Stimulated activated CD4-positive, alpha-beta T cell treated with anti-CD3 and anti-CD28 coated beads, Interleukin-4, amount 100 ng/mL, for 48 hours (primary cell): ENCODE measurements around the gene TRIM44.

Source experiments
- DNase-seq, 2 donors: peaks; one replicate each; pipeline ENCODE4 v3.0.0-alpha.2; 2020; ENCODE audit warnings: low read depth in 2 of 2

Gene TRIM44

DNA sequence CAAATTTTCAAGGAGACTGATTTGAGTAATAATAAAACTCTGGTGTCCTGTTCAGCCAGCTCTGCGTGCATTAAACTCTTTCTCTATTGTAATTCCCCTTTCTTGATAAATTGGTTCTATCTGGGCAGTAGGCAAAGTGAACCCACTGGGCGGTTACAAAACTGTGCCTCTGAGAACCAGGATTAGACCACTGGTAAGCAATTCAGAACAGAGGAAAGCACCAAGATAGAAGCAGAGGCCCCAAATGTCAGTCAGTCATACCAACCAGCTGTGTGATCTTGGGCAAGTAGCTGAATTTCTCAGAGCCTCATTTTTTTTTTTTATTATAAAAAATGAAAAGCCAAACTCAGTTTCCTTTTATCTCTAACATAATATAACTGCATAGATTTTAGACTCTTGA is 54.9 kb downstream of the TRIM44 start:
- no peak for DNase-seq

DNA sequence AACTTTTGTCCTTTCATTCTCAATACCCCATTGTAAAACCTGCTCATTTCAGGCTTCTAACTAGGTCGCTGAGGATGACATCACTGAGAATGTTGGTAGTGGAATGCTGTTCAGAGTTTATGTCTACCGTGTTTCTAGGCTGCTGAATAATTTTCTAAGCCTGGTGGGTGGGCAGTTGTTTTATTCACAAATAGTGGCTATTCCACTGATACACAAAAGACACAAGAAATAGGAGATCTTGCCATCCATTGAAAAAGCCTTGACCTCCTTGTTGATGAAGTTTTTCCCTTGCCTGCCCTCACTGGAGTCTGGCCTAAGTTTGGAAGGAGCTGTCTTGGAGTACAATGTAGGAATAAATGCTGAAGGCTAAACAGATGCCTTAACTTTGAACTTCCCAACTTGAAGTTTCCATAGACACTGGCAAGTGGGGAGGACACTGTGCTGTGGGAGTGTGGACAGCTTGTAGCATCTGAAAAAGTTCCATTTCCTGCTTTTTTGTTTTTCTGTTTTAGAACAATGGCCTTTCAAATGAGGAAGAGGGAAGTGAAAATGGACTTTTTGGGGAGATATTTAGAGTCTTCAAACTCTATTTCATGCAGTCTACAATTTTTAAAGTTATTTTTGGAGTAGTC is 59.2 kb downstream of the TRIM44 start:
- DNase-seq = no peak

DNA sequence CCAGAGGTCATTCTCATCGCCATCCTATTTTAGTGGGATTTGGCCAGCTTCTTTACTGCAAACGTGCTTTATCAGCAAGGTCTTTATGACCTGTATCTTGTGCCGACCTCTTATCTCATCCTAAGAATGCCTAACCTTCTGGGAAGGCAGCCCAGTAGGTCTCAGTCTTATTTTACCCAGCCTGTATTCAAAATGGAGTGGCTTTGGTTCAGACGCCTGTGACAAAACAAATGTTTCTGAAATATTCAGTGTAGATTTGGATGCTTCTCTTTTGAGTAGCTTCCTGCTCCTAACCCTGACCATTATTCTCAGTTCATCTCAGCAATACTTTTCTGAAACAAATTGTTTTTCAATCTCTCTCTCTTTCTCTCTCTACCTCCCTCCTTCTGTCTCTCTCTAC is 60.1 kb downstream of the TRIM44 start:
- DNase-seq = no peak

DNA sequence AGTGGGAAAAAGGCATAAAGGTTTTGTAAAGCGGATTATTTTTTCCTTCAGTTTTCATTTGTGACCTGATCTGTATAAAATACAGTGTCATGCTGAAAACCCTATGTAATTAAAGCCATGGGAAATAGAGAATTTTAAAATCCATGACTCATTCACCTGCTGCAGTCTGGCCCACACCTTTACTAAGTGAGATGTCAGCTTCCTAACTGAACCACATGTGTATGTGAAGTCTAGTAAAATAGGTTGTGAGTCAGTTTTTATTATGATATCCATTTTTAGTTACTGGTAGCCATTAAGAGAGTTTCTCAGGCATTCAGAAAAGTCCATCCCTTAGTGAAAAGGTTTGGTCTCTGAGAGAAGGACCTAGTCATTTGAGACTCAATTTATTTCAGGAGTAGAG is 60.9 kb downstream of the TRIM44 start:
- no peak for DNase-seq

DNA sequence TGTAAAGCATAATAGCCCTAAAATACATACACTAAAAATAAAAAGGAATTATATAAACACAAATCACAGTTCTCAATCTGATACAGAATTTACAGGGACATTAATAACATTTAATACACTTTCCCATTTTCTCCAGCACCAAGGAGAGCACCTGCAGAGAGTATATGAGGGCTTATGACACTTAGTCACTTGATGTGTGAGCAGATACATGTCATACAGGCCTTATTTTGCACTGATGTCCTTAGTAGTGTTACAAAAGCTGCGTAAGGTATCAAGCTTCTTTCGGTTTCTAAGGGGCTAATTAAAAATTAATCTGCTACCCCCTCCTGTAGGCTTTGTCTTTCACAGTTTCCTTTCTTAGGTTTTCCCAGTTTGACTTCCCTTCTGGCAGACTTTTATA is 61.3 kb downstream of the TRIM44 start:
- no peak for DNase-seq

DNA sequence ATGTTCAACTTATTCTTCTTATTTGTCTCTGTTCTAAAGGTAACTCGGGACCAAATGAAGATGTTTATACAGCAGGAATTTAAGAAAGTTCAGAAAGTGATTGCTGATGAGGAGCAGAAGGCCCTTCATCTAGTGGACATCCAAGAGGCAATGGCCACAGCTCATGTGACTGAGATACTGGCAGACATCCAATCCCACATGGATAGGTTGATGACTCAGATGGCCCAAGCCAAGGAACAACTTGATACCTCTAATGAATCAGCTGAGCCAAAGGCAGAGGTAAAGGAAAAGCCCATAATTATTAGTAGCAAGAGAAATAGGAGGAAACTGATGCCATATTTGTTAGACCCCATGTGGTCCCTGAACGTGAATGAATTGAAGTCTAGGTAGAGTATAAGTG is 63.3 kb downstream of the TRIM44 start:
- no peak for DNase-seq

DNA sequence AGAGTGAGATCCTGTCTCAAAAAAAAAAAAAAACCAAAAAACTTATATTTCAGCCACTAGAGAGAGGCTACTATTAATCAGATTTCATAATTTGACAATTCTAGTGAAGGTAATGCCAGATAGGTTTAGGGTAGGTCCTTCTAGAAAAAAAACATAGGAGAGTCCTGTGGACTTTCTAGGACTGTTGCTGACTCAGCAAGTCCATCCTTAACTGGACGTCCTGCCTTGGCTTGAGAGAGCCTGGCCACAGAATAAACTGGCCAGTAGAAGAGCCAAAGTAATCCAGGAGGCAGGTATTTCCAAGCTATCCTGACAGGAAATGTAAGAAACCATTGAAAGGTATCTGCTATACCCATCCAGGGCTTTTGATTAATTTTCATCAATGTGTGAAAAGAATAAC is 64.6 kb downstream of the TRIM44 start:
- DNase-seq = no peak

DNA sequence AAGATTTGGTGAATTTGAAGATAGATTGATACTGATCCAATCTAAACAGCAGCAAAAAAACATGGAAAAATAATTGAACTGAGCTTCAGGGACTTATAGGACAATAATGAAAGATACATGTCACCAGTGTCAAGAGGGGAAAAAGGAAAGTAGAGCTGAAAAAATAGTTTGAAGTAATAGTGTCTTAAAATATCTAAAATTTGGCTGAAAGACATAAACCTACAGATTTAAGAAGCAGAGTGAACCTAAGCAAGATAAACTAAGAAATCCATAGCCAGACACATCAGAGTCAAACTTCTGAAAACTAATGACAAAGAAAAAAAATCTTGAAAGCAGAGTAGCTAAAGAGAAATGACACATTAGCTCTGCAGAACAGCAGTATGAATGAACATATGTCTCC is 67.7 kb downstream of the TRIM44 start:
- no peak for DNase-seq

DNA sequence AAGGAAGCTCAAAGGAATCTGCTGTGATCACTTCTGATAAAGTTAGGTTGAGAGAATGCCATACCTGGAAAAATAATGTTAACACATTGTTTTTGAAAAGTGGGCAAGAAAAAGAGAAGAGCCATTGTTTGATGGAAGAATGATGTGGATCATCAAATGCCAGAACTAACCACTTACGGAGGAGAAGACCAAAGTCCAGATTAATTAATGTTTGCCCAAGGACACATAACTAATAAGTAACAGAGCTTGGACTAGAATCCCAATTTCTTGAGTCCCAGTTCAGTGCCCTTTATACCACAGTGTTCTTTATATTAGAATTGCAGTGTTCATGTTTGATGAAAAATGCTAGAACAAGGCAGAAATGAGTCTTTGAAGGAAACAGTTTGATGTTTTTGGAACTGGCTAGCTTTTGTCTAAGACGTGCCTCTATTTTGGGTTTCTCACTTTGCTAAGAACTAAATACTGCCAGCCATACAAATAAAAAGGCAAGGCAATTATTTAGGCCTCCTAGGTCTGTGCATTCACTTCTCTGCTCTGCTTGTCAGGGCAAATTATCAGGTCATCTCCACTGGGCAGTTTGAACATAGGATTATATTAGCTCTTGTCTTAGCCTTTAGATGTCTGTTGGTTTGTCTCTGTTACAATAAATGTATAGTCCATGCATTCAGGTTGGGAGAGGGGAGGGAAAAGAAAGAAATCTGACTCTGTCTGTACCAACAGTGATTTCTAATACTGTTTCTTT is 72.3 kb downstream of the TRIM44 start:
- no peak for DNase-seq

DNA sequence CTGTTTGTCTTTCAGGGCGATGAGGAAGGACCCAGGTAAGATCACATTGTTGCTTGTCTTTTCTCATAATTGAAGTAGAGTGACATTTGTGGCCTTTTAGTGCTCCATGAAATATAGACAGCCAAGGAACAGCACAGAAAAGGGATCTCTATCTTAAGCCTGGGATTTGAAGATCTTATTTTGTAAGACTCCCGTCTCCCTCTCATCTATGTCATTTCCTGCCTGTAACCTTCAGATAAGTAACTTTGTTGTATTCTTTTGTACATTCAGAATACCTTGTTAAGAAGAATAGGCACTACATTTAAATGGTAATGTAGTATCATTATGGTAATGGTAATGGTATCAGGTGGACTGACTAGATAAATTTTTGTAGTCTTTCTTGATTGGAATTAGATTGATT is 72.8 kb downstream of the TRIM44 start:
- DNase-seq = no peak

DNA sequence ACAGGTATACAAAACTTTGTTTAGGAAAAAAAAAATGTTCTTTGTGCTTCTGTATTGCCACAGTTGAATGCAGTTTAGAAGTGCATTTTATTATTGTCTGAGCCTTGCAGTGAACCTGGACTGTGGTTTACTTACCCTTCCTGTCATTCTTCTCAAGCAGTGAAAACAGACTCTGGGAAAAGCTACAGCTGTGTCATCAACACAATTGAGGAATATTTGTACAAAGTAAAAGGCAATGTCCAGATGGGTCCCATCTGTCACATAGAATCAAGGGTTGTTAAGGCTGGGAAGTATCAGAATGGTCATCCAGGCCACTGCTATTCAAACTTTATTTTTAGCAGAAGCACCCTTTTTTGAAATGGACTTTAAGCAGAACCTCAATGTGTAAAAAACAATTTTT is 73.3 kb downstream of the TRIM44 start:
- no peak for DNase-seq

DNA sequence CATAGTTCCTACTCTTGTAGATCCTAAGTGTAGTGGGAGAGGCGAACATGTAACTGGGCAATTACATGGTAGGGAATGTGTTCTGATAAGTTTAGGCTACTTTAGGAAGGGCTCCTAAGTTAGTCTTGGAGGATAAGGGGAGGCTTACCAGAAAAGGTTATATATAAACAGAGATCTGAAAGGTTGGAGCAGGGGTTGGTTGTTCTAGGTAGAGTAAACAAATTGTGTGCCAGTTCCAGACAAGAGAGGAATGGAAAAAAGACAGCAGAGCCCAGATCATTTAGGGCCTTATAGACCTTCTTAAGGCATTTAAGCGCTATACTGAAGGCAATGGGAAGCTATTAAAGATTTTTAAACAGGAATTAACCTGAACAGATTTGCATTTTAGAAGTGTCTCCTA is 74.4 kb downstream of the TRIM44 start:
- DNase-seq = no peak

DNA sequence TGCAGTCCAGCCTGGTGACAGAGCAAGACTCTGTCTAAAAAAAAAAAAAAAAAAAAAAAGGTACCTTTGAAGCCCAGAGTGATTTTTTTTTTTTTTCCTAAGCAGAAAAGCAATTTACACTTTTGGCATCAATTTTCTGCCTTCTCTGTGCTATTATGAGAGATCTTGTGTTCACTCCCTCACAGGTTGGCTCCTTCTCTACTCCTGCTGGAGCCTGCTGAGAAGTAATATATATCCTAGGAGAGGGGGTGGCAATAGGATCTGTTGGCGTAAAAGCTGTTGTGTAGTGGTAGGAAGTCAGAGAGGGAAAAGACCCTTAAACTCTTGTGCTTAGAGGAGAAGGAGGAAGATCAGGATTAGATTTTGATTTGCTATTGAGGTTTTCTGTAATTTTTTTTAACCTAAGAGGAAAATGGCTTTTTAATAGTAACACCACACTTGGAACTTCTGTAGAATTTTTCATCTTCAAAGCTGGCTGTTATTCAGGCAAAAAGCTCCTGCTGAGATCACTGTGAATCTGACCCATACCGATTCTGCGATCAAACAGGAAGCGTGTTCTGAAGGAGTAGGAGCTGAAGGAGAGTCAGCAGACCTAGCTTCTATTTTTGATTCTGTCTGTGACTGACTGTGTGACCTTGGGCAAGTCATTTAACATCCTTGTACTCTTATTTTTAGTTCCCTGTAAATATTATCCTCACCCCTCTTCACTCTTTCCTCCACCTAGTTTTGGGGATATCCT is 77.7 kb downstream of the TRIM44 start:
- no peak for DNase-seq

DNA sequence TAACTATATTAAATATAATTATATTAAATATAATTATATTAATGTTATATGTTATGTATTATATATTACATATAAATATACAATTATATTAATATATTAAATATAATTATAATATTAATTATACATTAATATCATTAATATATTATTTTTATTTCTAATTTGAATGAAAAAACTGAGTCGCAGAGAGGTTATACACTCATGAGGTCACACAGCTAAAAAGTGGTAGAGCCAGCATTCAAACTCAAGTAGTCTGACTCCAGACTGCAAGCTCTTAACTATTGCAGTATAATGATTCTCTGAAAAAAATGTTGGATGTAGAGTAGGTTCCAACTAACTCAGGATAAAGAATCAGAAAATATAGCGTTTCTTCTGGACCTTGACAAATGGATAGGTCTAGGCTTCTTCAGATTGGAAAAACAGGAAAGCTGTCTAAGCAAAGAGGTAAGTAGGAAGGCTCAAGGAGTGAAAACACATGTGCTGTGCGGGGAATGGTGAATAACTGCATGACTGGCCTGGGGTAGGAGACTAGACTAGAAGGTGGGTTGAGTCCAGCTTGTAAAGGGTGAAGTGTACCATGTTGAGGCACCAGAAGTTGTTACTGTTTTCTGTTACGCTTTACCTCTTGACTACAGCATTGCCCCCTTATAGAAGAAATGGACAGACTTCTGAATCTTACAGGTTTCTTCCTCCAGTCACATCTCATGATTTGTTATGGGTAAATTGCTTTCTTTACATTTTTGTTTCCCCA is 80.3 kb downstream of the TRIM44 start:
- DNase-seq = no peak

DNA sequence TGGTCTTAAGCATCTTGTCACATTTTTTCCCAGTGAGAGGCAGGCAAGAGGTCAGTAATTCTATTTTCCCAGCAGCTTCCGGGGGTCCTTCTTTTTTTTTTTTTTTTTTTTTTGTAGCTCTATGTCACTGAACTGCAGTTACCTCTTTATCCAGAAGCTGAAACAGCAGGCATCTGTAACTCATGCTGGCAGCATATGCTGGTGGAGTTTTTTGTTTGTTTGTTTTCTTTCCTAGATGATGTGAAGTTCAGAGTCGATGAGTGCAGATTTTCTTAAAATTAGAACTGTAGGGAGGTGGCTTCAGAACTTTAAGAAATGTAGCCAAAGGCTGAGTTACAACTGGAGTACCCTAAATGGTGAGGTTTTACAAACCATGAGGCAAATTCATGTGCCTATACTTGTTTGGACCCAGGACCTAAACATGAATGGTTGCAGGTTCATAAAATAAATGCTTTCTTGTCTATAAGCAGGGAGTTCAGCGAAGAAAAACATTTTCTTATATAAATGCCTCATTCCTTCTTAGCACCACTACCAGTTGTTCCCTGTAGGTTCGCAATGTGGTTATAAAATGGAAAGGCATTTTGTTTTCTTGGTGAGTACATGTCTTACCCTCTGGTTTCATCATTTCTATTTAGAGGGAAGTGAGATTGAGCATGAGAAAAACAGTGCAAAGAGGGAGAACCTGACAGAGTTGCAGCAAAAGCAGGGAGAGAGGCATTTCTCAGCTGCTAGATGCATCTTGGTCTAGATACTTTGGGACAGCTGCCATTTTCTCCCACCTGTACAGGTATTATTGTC is 84.0 kb downstream of the TRIM44 start:
- no peak for DNase-seq

DNA sequence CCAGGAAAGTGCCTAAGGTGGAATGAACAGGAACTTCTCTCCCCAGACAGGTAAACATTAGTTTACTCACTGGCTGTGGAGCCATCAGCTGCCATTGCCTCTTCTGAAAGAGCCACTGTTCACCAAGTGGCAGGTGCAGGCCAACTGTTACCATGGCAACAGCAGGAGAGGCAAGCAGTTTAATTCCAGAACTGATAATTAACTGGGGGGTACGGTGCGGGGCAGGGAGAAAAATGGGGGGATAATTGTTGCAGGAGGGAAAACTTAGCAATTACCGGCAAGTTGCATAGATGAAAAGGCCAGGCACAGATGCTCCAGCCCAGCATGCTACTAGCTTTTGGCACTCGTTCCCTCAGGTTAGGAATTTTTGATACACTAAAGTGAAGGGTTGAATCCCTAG is 85.1 kb downstream of the TRIM44 start:
- no peak for DNase-seq

DNA sequence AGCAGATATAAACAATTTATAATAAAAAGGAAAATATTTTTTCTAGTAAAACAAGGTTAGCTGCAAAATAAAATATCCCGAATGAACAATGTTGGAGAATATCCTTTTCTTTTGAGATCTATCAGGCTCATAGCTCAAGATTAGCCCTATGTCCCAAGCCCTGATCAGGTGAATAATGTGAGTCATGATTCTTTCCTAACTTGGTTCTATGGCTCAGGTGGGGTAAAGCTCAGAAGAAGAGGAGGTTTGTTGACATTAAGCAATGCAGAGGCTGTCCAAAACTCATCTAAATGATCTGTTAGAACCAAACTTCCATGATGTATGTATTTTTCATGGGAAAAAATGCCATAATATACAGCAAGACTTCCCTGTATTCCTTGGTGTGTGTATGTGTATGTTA is 86.1 kb downstream of the TRIM44 start:
- DNase-seq = no peak

DNA sequence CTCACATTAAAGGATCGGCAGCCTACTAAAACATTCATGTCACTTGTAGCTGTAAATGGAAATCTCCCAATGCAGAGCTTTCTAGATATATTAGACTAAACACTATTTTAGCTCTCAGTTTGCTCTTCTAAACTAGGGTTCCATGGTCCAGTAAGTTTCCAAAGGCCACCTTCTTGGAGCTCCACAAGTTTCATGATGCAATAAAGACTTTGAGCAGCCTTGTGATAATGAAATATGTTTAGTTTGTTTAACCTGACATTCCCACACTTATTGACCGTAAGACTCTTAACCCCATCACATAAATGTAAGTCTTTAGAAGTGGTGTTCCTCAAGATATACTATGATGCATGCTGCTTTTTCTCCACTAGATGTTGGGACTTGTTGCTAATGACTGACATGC is 87.7 kb downstream of the TRIM44 start:
- no peak for DNase-seq

DNA sequence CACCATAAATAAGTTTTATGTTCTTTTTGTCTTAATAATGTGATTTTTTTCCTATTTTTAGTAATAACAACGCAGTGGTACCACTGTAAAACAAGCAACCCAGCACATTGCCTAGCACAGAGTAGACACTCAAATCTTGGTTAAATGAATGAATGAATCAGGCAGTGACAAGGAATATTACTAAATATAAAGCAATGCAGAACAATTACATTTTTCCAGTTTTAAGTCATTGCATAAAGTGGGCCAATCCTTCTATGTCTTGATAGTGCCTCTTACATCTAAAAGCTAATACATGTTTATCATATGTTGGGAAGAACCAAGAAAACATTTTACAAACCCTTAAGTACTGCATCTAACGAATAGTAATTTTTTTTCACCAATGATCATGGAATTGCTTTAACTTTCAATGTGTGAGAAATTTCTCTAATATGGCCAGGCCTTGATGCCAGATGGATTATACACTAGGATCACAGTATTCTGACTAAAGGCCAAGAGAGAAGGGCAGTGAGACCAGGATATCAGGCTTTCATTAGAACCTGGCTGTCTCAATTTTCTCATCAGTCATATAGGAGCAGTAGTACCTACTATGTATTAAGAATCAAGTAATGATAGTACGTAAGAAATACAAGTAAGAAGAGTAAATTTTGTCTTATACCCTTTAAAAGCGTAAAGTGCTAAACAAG is 88.5 kb downstream of the TRIM44 start:
- no peak for DNase-seq

DNA sequence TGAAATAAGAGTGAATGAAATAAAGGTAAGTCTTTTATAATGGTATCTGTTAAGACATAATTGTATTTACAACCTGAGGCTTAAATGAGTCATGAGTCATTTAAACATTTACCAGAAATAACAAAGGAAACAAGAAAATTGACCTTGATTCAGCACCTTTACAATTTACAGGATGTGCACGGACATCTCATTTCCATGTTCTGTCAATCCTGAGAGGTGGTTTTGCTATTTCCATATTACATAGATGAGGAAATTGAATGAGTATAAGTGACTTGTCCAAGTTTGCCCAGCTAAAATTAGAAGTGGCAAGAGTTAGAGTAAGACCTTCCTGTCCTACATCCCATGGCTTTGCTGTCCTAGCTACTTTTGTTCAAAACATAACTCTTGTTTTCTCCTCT is 89.1 kb downstream of the TRIM44 start:
- DNase-seq = no peak

DNA sequence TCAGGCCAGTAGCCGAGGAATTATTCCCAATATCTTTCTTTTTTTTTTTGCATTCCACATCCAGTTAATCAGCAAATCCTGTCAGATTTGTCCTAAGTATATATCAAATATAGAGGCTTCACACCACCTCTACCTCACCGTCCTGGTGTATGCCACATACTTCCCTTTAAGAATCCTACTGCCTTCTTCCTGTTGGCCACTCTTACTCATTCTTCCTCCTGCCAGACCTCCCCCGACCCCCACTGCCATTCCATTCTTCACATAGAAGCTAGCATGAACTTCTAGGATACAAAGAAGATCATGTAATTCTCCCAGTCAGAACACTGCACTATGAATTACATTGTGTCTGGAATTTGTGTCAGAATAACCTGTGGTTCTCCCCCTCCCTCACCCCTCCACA is 89.5 kb downstream of the TRIM44 start:
- DNase-seq = no peak
